H9 (cell line): ENCODE data around the gene MKRN3. TPM values are rescaled to one million over a fixed set of nuclear protein-coding genes. Genes with fewer than 3 reads are reported as not detected.

Experiments used
- DNase-seq: peaks from one replicate; pipeline ENCODE4 v3.0.0-alpha.2; 2017
- H2AFZ ChIP-seq: one replicate; pipeline ENCODE4 v1.6.1; 2013; ENCODE audit warnings: mild to moderate bottlenecking, low read length, control low read depth, moderate library complexity
- H2AK5ac ChIP-seq: 2 replicates; pipeline ENCODE4 v1.6.1; 2013; ENCODE audit warnings: low read length, control low read depth, mixed read lengths; ENCODE audit not compliant: insufficient read length
- H2BK120ac ChIP-seq: one replicate; pipeline ENCODE4 v1.6.1; 2013; ENCODE audit warnings: low read depth, mild to moderate bottlenecking, low read length, control low read depth, inconsistent platforms; ENCODE audit not compliant: poor library complexity, severe bottlenecking
- H2BK12ac ChIP-seq: 2 replicates; pipeline ENCODE4 v1.6.1; 2013; ENCODE audit warnings: low read length, control low read depth, mixed read lengths, low read depth; ENCODE audit not compliant: insufficient read length
- H2BK15ac ChIP-seq: 2 replicates; pipeline ENCODE4 v1.6.1; 2013; ENCODE audit warnings: low read depth, low read length, control low read depth
- H2BK20ac ChIP-seq: one replicate; pipeline ENCODE4 v1.6.1; 2013; ENCODE audit warnings: low read depth, mild to moderate bottlenecking, low read length, control low read depth, inconsistent platforms; ENCODE audit not compliant: poor library complexity, severe bottlenecking
- H2BK5ac ChIP-seq: 2 replicates; pipeline ENCODE4 v1.6.1; 2013; ENCODE audit warnings: low read length, control low read depth, mixed read lengths; ENCODE audit not compliant: insufficient read length
- H3K14ac ChIP-seq: 2 replicates; pipeline ENCODE4 v1.6.1; 2013; ENCODE audit warnings: low read length, control low read depth; ENCODE audit not compliant: insufficient read depth
- H3K18ac ChIP-seq: 2 replicates; pipeline ENCODE4 v1.6.1; 2013; ENCODE audit warnings: low read depth, mild to moderate bottlenecking, mixed read lengths, low read length, control low read depth; ENCODE audit not compliant: insufficient read length
- H3K23ac ChIP-seq: 2 replicates; pipeline ENCODE4 v1.6.1; 2013; ENCODE audit warnings: low read length, control low read depth, mixed read lengths, low read depth; ENCODE audit not compliant: insufficient read length
- H3K23me2 ChIP-seq: 2 replicates; pipeline ENCODE4 v1.6.1; 2013; ENCODE audit warnings: low read depth, mild to moderate bottlenecking, mixed read lengths, low read length, control low read depth; ENCODE audit not compliant: insufficient read length, poor library complexity, severe bottlenecking
- H3K27ac ChIP-seq: 2 replicates; pipeline ENCODE4 v1.5.1; 2013; ENCODE audit warnings: low read length, control low read depth, mixed read lengths, low read depth; ENCODE audit not compliant: insufficient read length
- H3K27me3 ChIP-seq: 2 replicates; pipeline ENCODE4 v1.6.1; 2013; ENCODE audit warnings: low read length, control low read depth, inconsistent platforms; ENCODE audit not compliant: insufficient read depth
- H3K4ac ChIP-seq: 2 replicates; pipeline ENCODE4 v1.6.1; 2013; ENCODE audit warnings: low read depth, mild to moderate bottlenecking, control low read depth, inconsistent platforms, low read length, moderate library complexity
- H3K4me1 ChIP-seq: 2 replicates; pipeline ENCODE4 v1.6.1; 2013; ENCODE audit warnings: low read length, control low read depth, inconsistent platforms; ENCODE audit not compliant: insufficient read depth
- H3K4me2 ChIP-seq: 2 replicates; pipeline ENCODE4 v1.6.1; 2013; ENCODE audit warnings: low read length, control low read depth, mixed read lengths; ENCODE audit not compliant: insufficient read length, insufficient read depth
- H3K56ac ChIP-seq: 2 replicates; pipeline ENCODE4 v1.6.1; 2013; ENCODE audit warnings: low read depth, mild to moderate bottlenecking, mixed read lengths, low read length, control low read depth; ENCODE audit not compliant: insufficient read length
- H3K79me1 ChIP-seq: 2 replicates; pipeline ENCODE4 v1.6.1; 2013; ENCODE audit warnings: low read depth, mild to moderate bottlenecking, moderate library complexity, low read length, control low read depth, inconsistent platforms; ENCODE audit not compliant: insufficient read depth, poor library complexity, severe bottlenecking
- H3K79me2 ChIP-seq: 2 replicates; pipeline ENCODE4 v1.6.1; 2013; ENCODE audit warnings: low read length, control low read depth, inconsistent platforms; ENCODE audit not compliant: insufficient read depth
- H3K9ac ChIP-seq: 2 replicates; pipeline ENCODE4 v1.6.1; 2013; ENCODE audit warnings: low read length, control low read depth, mixed read lengths; ENCODE audit not compliant: insufficient read length; ENCODE audit errors: extremely low read depth
- H3K9me3 ChIP-seq: one replicate; pipeline ENCODE4 v1.6.1; 2013; ENCODE audit warnings: low read depth, low read length, inconsistent platforms; ENCODE audit not compliant: control insufficient read depth
- H3T11ph ChIP-seq: one replicate; pipeline ENCODE4 v1.6.1; 2013; ENCODE audit warnings: mild to moderate bottlenecking, low read length, control low read depth, inconsistent platforms
- H4K20me1 ChIP-seq: one replicate; pipeline ENCODE4 v1.6.1; 2013; ENCODE audit not compliant: control insufficient read depth, insufficient read length, insufficient read depth
- H4K5ac ChIP-seq: 2 replicates; pipeline ENCODE4 v1.6.1; 2013; ENCODE audit warnings: low read depth, mild to moderate bottlenecking, mixed read lengths, low read length, control low read depth; ENCODE audit not compliant: insufficient read length
- H4K8ac ChIP-seq: replicated peaks from 2 replicates; pipeline ENCODE4 v1.6.1; 2013; ENCODE audit warnings: low read length, control low read depth, mixed read lengths, low read depth; ENCODE audit not compliant: insufficient read length
- H4K91ac ChIP-seq: 2 replicates; pipeline ENCODE4 v1.6.1; 2013; ENCODE audit warnings: low read depth, mild to moderate bottlenecking, moderate library complexity, mixed read lengths, low read length, control low read depth; ENCODE audit not compliant: insufficient read length
- H3K27ac Mint-ChIP-seq, 3 experiments: 2 replicates in 2 of 3; 3 replicates in 1 of 3; pipeline ENCODE4 v1.8.0; 2020 to 2021; ENCODE audit warnings: mixed read lengths in 3 of 3, mild to moderate bottlenecking in 1 of 3, moderate library complexity in 1 of 3
- H3K27me3 Mint-ChIP-seq: 2 replicates; pipeline ENCODE4 v1.8.0; 2021; ENCODE audit warnings: low read depth, mild to moderate bottlenecking, moderate library complexity, mixed read lengths
- H3K36me3 Mint-ChIP-seq, 3 experiments: 2 replicates in 2 of 3; 3 replicates in 1 of 3; pipeline ENCODE4 v1.8.0; 2020 to 2021; ENCODE audit warnings: low read depth in 3 of 3, mixed read lengths in 3 of 3; ENCODE audit not compliant: insufficient read depth in 1 of 3
- H3K4me1 Mint-ChIP-seq, 2 experiments: 2 replicates each; pipeline ENCODE4 v1.8.0; 2020; ENCODE audit warnings: mixed read lengths in 2 of 2
- H3K4me3 Mint-ChIP-seq, 2 experiments: 2 replicates in 1 of 2; 3 replicates in 1 of 2; pipeline ENCODE4 v1.8.0; 2020 to 2021; ENCODE audit warnings: mild to moderate bottlenecking in 2 of 2, mixed read lengths in 2 of 2, moderate library complexity in 1 of 2
- H3K9me3 Mint-ChIP-seq, 2 experiments: 2 replicates in 1 of 2; 3 replicates in 1 of 2; pipeline ENCODE4 v1.8.0; 2020; ENCODE audit warnings: mild to moderate bottlenecking in 2 of 2, mixed read lengths in 2 of 2, moderate library complexity in 1 of 2
- CTCF ChIP-seq: fragments of 200-600 bp; sonication (generic); conservative IDR thresholded peaks from 3 replicates; pipeline ENCODE4 v1.8.0; 2021; ENCODE audit warnings: antibody characterized with exemption, mild to moderate bottlenecking
- WGBS: extraction: QIAGEN DNeasy Blood & Tissue Kit; methylation state at CpG from one replicate; pipeline ENCODE4 v1.1.7; 2013; ENCODE audit warnings: missing lambda C conversion rate, low lambda C conversion rate, mixed read lengths; ENCODE audit not compliant: insufficient read length; ENCODE audit errors: extremely low coverage; 5-methylcytosine and 5-hydroxymethylcytosine counted together
- total RNA-seq: library from RNA; stranded (reverse); gene quantifications from 2 replicates; pipeline ENCODE4 v1.2.1, GENCODE V29; 2021

The MKRN3 gene
- total RNA-seq, 1 experiment from 2014 or later: not detected

- H3K27ac ChIP-seq: no peak overlapping the region
Measured at GRCh38 chr15:23566651-23567050, 1.2 kb downstream of the MKRN3 start.

More at GRCh38 chr15:23566651-23567050, 1.2 kb downstream of the MKRN3 start:
- Histone ChIP-seq H3K79me2 (no peaks in the 10 kb centered on the region), H2BK120ac (no peak overlapping the region), H2AFZ (no peak overlapping the region), H3K4me1 (no peaks in the 10 kb centered on the region), H3K4me2 (no peak overlapping the region), H2BK15ac (no peak overlapping the region), H3T11ph (no peak overlapping the region), H4K91ac (no peak overlapping the region), H3K4ac (no peak overlapping the region), H4K5ac (no peak overlapping the region), H3K56ac (no peak overlapping the region), H3K23ac (no peak overlapping the region), H2BK20ac (no peak overlapping the region), H3K9me3 (peaks cover 56% of the 10 kb centered on the region), H3K79me1 (no peaks in the 10 kb centered on the region), H2BK12ac (no peak overlapping the region), H3K27me3 (no peaks in the 10 kb centered on the region), H3K14ac (no peak overlapping the region), H3K23me2 (no peaks in the 10 kb centered on the region), H4K20me1 (no peaks in the 10 kb centered on the region), H2AK5ac (no peak overlapping the region), H4K8ac (no peak overlapping the region), H3K18ac (no peak overlapping the region), H2BK5ac (no peak overlapping the region), H3K9ac (no peak overlapping the region)
- no peak for TF ChIP-seq CTCF
- H3K4me3 Mint-ChIP-seq: no peak overlapping the region
- H3K36me3 Mint-ChIP-seq: peaks cover 11 to 15% (median 15%) of the 10 kb centered on the region in 3 experiments
- DNase-seq: no peak
- no peak overlapping the region for H3K27ac Mint-ChIP-seq
- no CpG with 5 or more reads among the region's 8 CpGs for WGBS
- H3K9me3 Mint-ChIP-seq: peaks cover 60 to 67% of the 10 kb centered on the region in 2 experiments
- H3K4me1 Mint-ChIP-seq: no peaks in the 10 kb centered on the region; a peak in 1 of 4 replicates
- H3K27me3 Mint-ChIP-seq: no peaks in the 10 kb centered on the region
